Measurements from ENCODE around the gene SMARCA4. TPM values are rescaled to one million over a fixed set of nuclear protein-coding genes. Genes with fewer than 3 reads are reported as not detected.

SMARCA4 gene
- total RNA-seq, 6 experiments from 2014 or later, result 26.3 to 45.8 (median 27.7) TPM

DNA sequence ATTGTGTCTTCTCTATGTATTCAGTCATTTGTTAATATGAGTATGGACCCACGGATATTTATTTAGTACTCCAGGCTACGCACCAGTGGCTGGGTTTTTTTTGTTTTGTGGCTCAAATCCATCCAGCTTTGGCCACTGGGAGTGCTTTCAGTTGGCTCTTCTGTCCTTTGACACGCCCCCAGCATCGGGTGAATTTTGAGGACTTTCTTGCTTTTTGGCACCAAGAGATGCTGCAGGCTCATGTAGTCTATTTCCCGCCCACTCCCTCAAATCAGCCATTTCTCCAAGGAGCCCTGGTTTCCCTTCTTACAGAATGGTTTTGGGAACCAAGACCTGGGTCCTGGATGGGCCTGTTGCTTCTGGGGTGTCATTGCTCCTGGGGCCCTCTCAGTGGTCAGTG is 55.8 kb downstream of the SMARCA4 start:
- no peak for TF ChIP-seq POLR2A (IDR thresholded peaks at IDR 0.05)
- TF ChIP-seq CTCF (IDR thresholded peaks at IDR 0.05), result no peak
- Histone ChIP-seq H3K4me1 (no peaks in the 10 kb centered on the region), H3K36me3 (peaks cover 0 to 61% (median 11%) of the 10 kb centered on the region in 4 donors), H3K4me3 (no peak overlapping the region), H3K9me3 (no peaks in the 10 kb centered on the region), H3K27ac (no peak overlapping the region), H3K27me3 (no peaks in the 10 kb centered on the region)
- no peak for ATAC-seq
- WGBS (ENCODE audit: insufficient coverage, low coverage, low lambda C conversion rate, missing lambda C conversion rate), result 49% methylated on average over 5 of the region's 5 CpGs
- DNase-seq, result no peak
- intact Hi-C loops (cut with DNase I), result no loop called here

DNA sequence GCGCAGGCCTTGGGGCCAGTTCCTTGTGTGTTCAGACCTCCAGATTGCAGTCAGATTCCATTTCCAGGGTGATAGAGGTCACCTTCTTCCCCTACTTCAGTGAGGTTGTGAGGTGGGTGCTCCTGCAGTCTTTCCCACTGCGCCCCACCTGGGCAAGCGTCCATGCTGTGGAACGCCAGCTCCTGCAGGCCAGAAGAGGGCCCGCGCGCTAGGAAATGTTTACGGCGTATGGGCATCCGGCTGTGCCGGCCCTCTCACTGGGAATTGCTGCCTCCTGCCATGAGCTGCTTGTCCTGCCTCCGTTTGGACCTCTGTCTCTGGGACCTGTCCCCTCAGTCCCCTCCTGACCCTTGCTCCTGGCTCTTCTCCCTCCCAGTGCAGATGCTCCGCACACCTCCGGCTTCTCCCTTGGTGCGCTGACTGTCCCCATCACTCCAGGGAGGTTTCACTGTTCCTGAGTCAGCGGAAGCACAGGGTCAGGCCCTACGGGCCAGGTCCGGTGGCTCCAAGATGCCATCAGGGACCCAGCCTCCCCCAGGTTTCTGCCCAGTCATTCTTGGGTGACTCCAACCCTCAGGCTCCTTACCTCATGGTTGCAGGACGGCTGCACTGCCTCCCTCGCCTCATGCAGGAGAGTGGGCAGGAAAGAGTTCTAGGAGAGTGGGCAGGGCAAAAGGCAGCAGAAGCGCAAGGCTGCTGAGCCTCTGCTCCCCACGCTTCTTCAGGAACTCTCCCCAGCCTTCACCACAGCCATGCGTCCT is 56.6 kb downstream of the SMARCA4 start:
- no peak for ATAC-seq
- Histone ChIP-seq H3K9me3 (no peaks in the 10 kb centered on the region), H3K27ac (no peak overlapping the region), H3K27me3 (no peaks in the 10 kb centered on the region), H3K4me3 (no peak overlapping the region), H3K4me1 (no peaks in the 10 kb centered on the region), H3K36me3 (peaks cover 0 to 64% (median 11%) of the 10 kb centered on the region in 4 donors)
- TF ChIP-seq CTCF (IDR thresholded peaks at IDR 0.05), result no peak
- no peak for TF ChIP-seq POLR2A (IDR thresholded peaks at IDR 0.05)
- intact Hi-C loops (cut with DNase I), result no loop called here
- DNase-seq, result peak in 1 of 3 donors; percentile 41
- whole genome bisulfite sequencing (ENCODE audit: insufficient coverage, low coverage, low lambda C conversion rate, missing lambda C conversion rate), result 100% methylated on average over 5 of the region's 23 CpGs

GRCh38 chr19:11018179-11018578 is 57.3 kb downstream of the SMARCA4 start:
- intact Hi-C loops (cut with DNase I), result no loop called here
- TF ChIP-seq CTCF (IDR thresholded peaks at IDR 0.05), result no peak
- TF ChIP-seq POLR2A (IDR thresholded peaks at IDR 0.05), result no peak
- ATAC-seq, result no peak
- H3K4me1 ChIP-seq, result no peaks in the 10 kb centered on the region
- H3K4me3 ChIP-seq, result no peak overlapping the region
- no peak overlapping the region for H3K27ac ChIP-seq
- H3K9me3 ChIP-seq, result no peaks in the 10 kb centered on the region
- peaks cover 0 to 59% (median 10%) of the 10 kb centered on the region in 4 donors for H3K36me3 ChIP-seq
- DNase-seq, result no peak
- WGBS (ENCODE audit: insufficient coverage, low coverage, low lambda C conversion rate, missing lambda C conversion rate), result 94% methylated on average over 8 of the region's 12 CpGs
- H3K27me3 ChIP-seq, result no peaks in the 10 kb centered on the region

- Histone ChIP-seq H3K27ac (no peak overlapping the region), H3K36me3 (peaks cover 0 to 57% (median 11%) of the 10 kb centered on the region in 4 donors), H3K27me3 (no peaks in the 10 kb centered on the region), H3K9me3 (no peaks in the 10 kb centered on the region), H3K4me1 (no peaks in the 10 kb centered on the region), H3K4me3 (no peak overlapping the region)
- TF ChIP-seq POLR2A (IDR thresholded peaks at IDR 0.05) (no peak), CTCF (IDR thresholded peaks at IDR 0.05) (no peak)
- DNase-seq (no peak), ATAC-seq (no peak)
- intact Hi-C loops (cut with DNase I), result no loop called here
- 87% methylated on average over 10 of the region's 13 CpGs for WGBS (ENCODE audit: insufficient coverage, low coverage, low lambda C conversion rate, missing lambda C conversion rate)
Observed at GRCh38 chr19:11018763-11019162, 57.9 kb downstream of the SMARCA4 start.

All from right lobe of liver (tissue), 6 donors.